NCI-H187 treated with DMSO at 0.1 percent for 48 hours (cell line): ENCODE measurements around the gene SRGAP3.

Source experiments
- DNase-seq: peaks from one replicate; lab custom pipeline; 2025; lab: John Stamatoyannopoulos, UW

Gene SRGAP3

GRCh38 chr3:8985876-8986275 lies 263.6 kb downstream of the SRGAP3 start:
- DNase-seq: no peak

GRCh38 chr3:8985411-8985831 lies 264.0 kb downstream of the SRGAP3 start:
- DNase-seq: no peak

- no peak for DNase-seq
Measured at GRCh38 chr3:8984526-8984925, 264.9 kb downstream of the SRGAP3 start.

- no peak for DNase-seq
Measured at GRCh38 chr3:8984081-8984480, 265.4 kb downstream of the SRGAP3 start.

- no peak for DNase-seq
Measured at GRCh38 chr3:8983591-8983990, 265.9 kb downstream of the SRGAP3 start.

GRCh38 chr3:8983026-8983425 lies 266.4 kb downstream of the SRGAP3 start:
- DNase-seq: no peak

- no peak for DNase-seq
Measured at GRCh38 chr3:8982509-8982908, 266.9 kb downstream of the SRGAP3 start.

- no peak for DNase-seq
Measured at GRCh38 chr3:8981700-8982099, 267.7 kb downstream of the SRGAP3 start.

- no peak for DNase-seq
Measured at GRCh38 chr3:8981296-8981695, 268.1 kb downstream of the SRGAP3 start.

- no peak for DNase-seq
Measured at GRCh38 chr3:8980756-8981257, 268.6 kb downstream of the SRGAP3 start.

GRCh38 chr3:8979262-8979661 lies 270.2 kb downstream of the SRGAP3 start:
- DNase-seq: no peak

- DNase-seq: no peak
Measured at GRCh38 chr3:8978551-8978950, 270.9 kb downstream of the SRGAP3 start.

GRCh38 chr3:8976540-8977182 lies 272.8 kb downstream of the SRGAP3 start:
- no peak for DNase-seq

GRCh38 chr3:8975081-8976020 lies 274.1 kb downstream of the SRGAP3 start:
- no peak for DNase-seq

GRCh38 chr3:8974458-8974857 lies 275.0 kb downstream of the SRGAP3 start:
- no peak for DNase-seq

- DNase-seq: no peak
Measured at GRCh38 chr3:8972639-8973038, 276.8 kb downstream of the SRGAP3 start.

GRCh38 chr3:8970971-8971589 lies 278.4 kb downstream of the SRGAP3 start:
- DNase-seq: no peak

- DNase-seq: no peak
Measured at GRCh38 chr3:8969241-8969640, 280.2 kb downstream of the SRGAP3 start.

- no peak for DNase-seq
Measured at GRCh38 chr3:8968375-8968882, 281.0 kb downstream of the SRGAP3 start.

- no peak for DNase-seq
Measured at GRCh38 chr3:8967553-8967952, 281.9 kb downstream of the SRGAP3 start.

GRCh38 chr3:8966820-8967348 lies 282.6 kb downstream of the SRGAP3 start:
- no peak for DNase-seq

- no peak for DNase-seq
Measured at GRCh38 chr3:8966150-8966819, 283.2 kb downstream of the SRGAP3 start.
